HEK293 (cell line): ENCODE results near the gene CACNA1B.

Experiments
- CTCF ChIA-PET: fragments of 350-600 bp; formaldehyde crosslinking; extraction: SDS; loops from one replicate; lab custom pipeline; 2021; ENCODE audit warnings: antibody characterized with exemption; lab: Yijun Ruan, JAX
- POLR2A ChIA-PET: fragments of 300-600 bp; formaldehyde crosslinking; extraction: SDS; loops from one replicate; lab custom pipeline; 2020; ENCODE audit warnings: antibody characterized with exemption, inconsistent platforms; lab: Yijun Ruan, JAX
- H3K27ac ChIP-seq: fragments of 200-500 bp; sonication (Bioruptor generic); 2 replicates; pipeline ENCODE4 v1.5.1; 2014; ENCODE audit warnings: low read depth, low read length, control low read depth, inconsistent platforms; ENCODE audit errors: extremely low read depth
- H3K36me3 ChIP-seq, 2 experiments: fragments of 200-500 bp in 1 of 2; sonication (Bioruptor generic) in 1 of 2; 1 replicate in 1 of 2; 2 replicates in 1 of 2; pipeline ENCODE4 v1.5.1; 2014 to 2017; ENCODE audit warnings: inconsistent platforms in 2 of 2, low read length in 2 of 2; ENCODE audit not compliant: control insufficient read depth in 2 of 2, insufficient read depth in 1 of 2
- H3K4me1 ChIP-seq: fragments of 200-500 bp; sonication (Bioruptor generic); 2 replicates; pipeline ENCODE4 v1.5.1; 2014; ENCODE audit warnings: mild to moderate bottlenecking, low read length, inconsistent platforms; ENCODE audit not compliant: control insufficient read depth, insufficient read depth
- H3K4me3 ChIP-seq: 2 replicates; pipeline ENCODE4 v1.5.1; 2011; ENCODE audit warnings: low read depth, mild to moderate bottlenecking, control low read depth, low read length, moderate library complexity
- H3K9me3 ChIP-seq: fragments of 200-500 bp; sonication (Bioruptor generic); 2 replicates; pipeline ENCODE4 v1.5.1; 2014; ENCODE audit warnings: low read depth, low read length, inconsistent platforms; ENCODE audit not compliant: control insufficient read depth, insufficient read depth
- BCL11A ChIP-seq: fragments of 450-650 bp; formaldehyde crosslinking; IDR thresholded peaks from 2 replicates; pipeline ENCODE4 v1.5.1; 2016; ENCODE audit warnings: low read depth, missing biosample characterization, missing genetic modification characterization
- EGR2 ChIP-seq: fragments of 450-650 bp; formaldehyde crosslinking; IDR thresholded peaks from 2 replicates; pipeline ENCODE4 v1.5.1; 2016; ENCODE audit warnings: low read depth, missing biosample characterization, missing genetic modification characterization
- HOXA7 ChIP-seq: sonication (generic); formaldehyde crosslinking; IDR thresholded peaks from 2 replicates; pipeline ENCODE4 v1.8.1; 2022; ENCODE audit warnings: missing genetic modification reagents, borderline replicate concordance
- KLF7 ChIP-seq: fragments of 450-650 bp; formaldehyde crosslinking; IDR thresholded peaks from 2 replicates; pipeline ENCODE4 v1.5.1; 2016; ENCODE audit warnings: missing biosample characterization, missing genetic modification characterization, borderline replicate concordance
- MZF1 ChIP-seq: fragments of 450-650 bp; formaldehyde crosslinking; IDR thresholded peaks from 2 replicates; pipeline ENCODE4 v1.5.1; 2017; ENCODE audit warnings: missing biosample characterization, missing genetic modification characterization, borderline replicate concordance
- OSR2 ChIP-seq: fragments of 450-650 bp; formaldehyde crosslinking; IDR thresholded peaks from 2 replicates; pipeline ENCODE4 v1.5.1; 2016; ENCODE audit warnings: missing biosample characterization, missing genetic modification characterization
- PRDM1 ChIP-seq: fragments of 450-650 bp; formaldehyde crosslinking; IDR thresholded peaks from 2 replicates; pipeline ENCODE4; 2016; ENCODE audit warnings: missing biosample characterization, missing genetic modification characterization
- SALL2 ChIP-seq: fragments of 450-650 bp; formaldehyde crosslinking; IDR thresholded peaks from 2 replicates; pipeline ENCODE4 v1.5.0; 2017; ENCODE audit warnings: missing biosample characterization, mild to moderate bottlenecking, missing genetic modification characterization, borderline replicate concordance
- SP2 ChIP-seq: fragments of 450-650 bp; formaldehyde crosslinking; IDR thresholded peaks from 2 replicates; pipeline ENCODE4 v1.5.1; 2016; ENCODE audit warnings: missing biosample characterization, missing genetic modification characterization
- ZFHX2 ChIP-seq: fragments of 450-650 bp; formaldehyde crosslinking; conservative IDR thresholded peaks from 2 replicates; pipeline ENCODE4 v1.5.1; 2016; ENCODE audit warnings: missing biosample characterization, missing genetic modification characterization
- ZNF114 ChIP-seq: fragments of 450-650 bp; formaldehyde crosslinking; IDR thresholded peaks from 2 replicates; pipeline ENCODE4 v1.5.0; 2017; ENCODE audit warnings: missing biosample characterization, missing genetic modification characterization
- ZNF175 ChIP-seq: fragments of 450-650 bp; formaldehyde crosslinking; IDR thresholded peaks from 2 replicates; pipeline ENCODE4 v1.5.1; 2016; ENCODE audit warnings: missing biosample characterization, missing genetic modification characterization
- ZNF202 ChIP-seq: fragments of 450-650 bp; formaldehyde crosslinking; IDR thresholded peaks from 2 replicates; pipeline ENCODE4 v1.5.1; 2016; ENCODE audit warnings: missing biosample characterization, missing genetic modification characterization, borderline replicate concordance
- ZNF274 ChIP-seq, 2 experiments: fragments of 200-500 bp in 1 of 2; fragments of 450-650 bp in 1 of 2; sonication (Bioruptor generic) in 1 of 2; formaldehyde crosslinking in 1 of 2; IDR thresholded peaks; 2 replicates each; pipeline versions ENCODE4 v1.5.1 to v1.6.1; 2014 to 2016; ENCODE audit warnings: borderline replicate concordance in 1 of 2, inconsistent platforms in 1 of 2, low read length in 1 of 2, missing biosample characterization in 1 of 2, missing genetic modification characterization in 1 of 2
- ZNF37A ChIP-seq: fragments of 450-650 bp; IDR thresholded peaks from 2 replicates; pipeline ENCODE4 v1.5.1; 2018; ENCODE audit warnings: missing biosample characterization, missing genetic modification characterization
- ZNF394 ChIP-seq: fragments of 450-650 bp; formaldehyde crosslinking; IDR thresholded peaks from 2 replicates; pipeline ENCODE4 v1.5.1; 2016; ENCODE audit warnings: missing biosample characterization, missing genetic modification characterization, mild to moderate bottlenecking, moderate library complexity, borderline replicate concordance
- ZNF416 ChIP-seq: fragments of 450-650 bp; formaldehyde crosslinking; IDR thresholded peaks from 2 replicates; pipeline ENCODE4 v1.5.1; 2016; ENCODE audit warnings: missing biosample characterization, missing genetic modification characterization
- ZNF473 ChIP-seq: fragments of 450-650 bp; formaldehyde crosslinking; IDR thresholded peaks from 2 replicates; pipeline ENCODE4 v1.5.1; 2017; ENCODE audit warnings: missing biosample characterization, missing genetic modification characterization
- ZNF529 ChIP-seq: fragments of 450-650 bp; formaldehyde crosslinking; IDR thresholded peaks from 2 replicates; pipeline ENCODE4 v1.5.1; 2017; ENCODE audit warnings: missing genetic modification characterization, missing biosample characterization; ENCODE audit not compliant: insufficient replicate concordance
- ZNF585B ChIP-seq: fragments of 450-650 bp; formaldehyde crosslinking; IDR thresholded peaks from 2 replicates; pipeline ENCODE4 v1.5.1; 2016; ENCODE audit warnings: missing biosample characterization, missing genetic modification characterization
- ZNF629 ChIP-seq: fragments of 450-650 bp; formaldehyde crosslinking; IDR thresholded peaks from 2 replicates; pipeline ENCODE4 v1.5.1; 2017; ENCODE audit warnings: missing biosample characterization, missing genetic modification characterization
- ZNF664 ChIP-seq: fragments of 450-650 bp; formaldehyde crosslinking; IDR thresholded peaks from 2 replicates; pipeline ENCODE4 v1.5.1; 2016; ENCODE audit warnings: missing biosample characterization, missing genetic modification characterization
- ZNF701 ChIP-seq: fragments of 450-650 bp; formaldehyde crosslinking; IDR thresholded peaks from 2 replicates; pipeline ENCODE4 v1.5.1; 2016; ENCODE audit warnings: missing biosample characterization, missing genetic modification characterization
- ZNF76 ChIP-seq: fragments of 450-650 bp; formaldehyde crosslinking; IDR thresholded peaks from 2 replicates; pipeline ENCODE4; 2016; ENCODE audit warnings: low read depth, missing biosample characterization, missing genetic modification characterization, borderline replicate concordance
- ZNF785 ChIP-seq: fragments of 450-650 bp; formaldehyde crosslinking; IDR thresholded peaks from 2 replicates; pipeline ENCODE4 v1.5.1; 2016; ENCODE audit warnings: missing biosample characterization, missing genetic modification characterization
- ZSCAN16 ChIP-seq: fragments of 450-650 bp; formaldehyde crosslinking; IDR thresholded peaks from 2 replicates; pipeline ENCODE4 v1.5.1; 2016; ENCODE audit warnings: missing biosample characterization, missing genetic modification characterization
- TF ChIP-seq, protein P1 (sequence below): fragments of 450-650 bp; formaldehyde crosslinking; IDR thresholded peaks from 2 replicates; pipeline ENCODE4 v1.5.1; 2016; ENCODE audit warnings: missing biosample characterization, missing genetic modification characterization
- TF ChIP-seq, protein P2 (sequence below): fragments of 450-650 bp; formaldehyde crosslinking; optimal IDR thresholded peaks from 2 replicates; pipeline ENCODE3; 2016; ENCODE audit warnings: missing biosample characterization, mild to moderate bottlenecking, missing genetic modification characterization
- TF ChIP-seq, protein P3 (sequence below): fragments of 450-650 bp; IDR thresholded peaks from 2 replicates; pipeline ENCODE4 v1.5.1; 2018; ENCODE audit warnings: missing biosample characterization, mild to moderate bottlenecking, missing genetic modification characterization

CACNA1B gene

DNA sequence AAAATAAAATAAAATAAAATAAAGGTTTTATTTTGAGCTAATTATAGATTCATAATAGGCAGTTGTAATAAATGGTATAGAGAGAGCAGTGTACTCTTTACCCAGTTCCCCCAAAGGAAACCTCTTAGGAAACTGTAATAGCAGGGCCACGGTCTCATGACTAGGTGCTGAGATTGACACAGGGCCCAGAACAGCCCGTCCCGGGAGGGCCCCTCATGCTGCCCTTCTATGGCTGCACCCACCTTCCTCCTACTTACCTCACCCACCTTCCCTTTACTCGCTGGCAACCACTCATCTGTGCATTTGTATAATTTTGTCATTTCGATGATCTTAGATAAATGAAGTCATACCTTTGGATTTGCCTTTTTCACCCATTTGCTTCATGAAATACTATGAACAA is 16.1 kb downstream of the CACNA1B start:
- CTCF ChIA-PET: no interaction called here
- Histone ChIP-seq H3K9me3 (no peaks in the 10 kb centered on the region), H3K36me3 (no peaks in the 10 kb centered on the region), H3K4me3 (no peak overlapping the region), H3K4me1 (no peaks in the 10 kb centered on the region)
- TF ChIP-seq ZNF416 (tag by site-specific recombination) (no peak), EGR2 (tag by site-specific recombination) (peak; percentile 38; the same call in 1 of the 2 replicates), ZFHX2 (tag by site-specific recombination) (peak; percentile 51)
- TF ChIP-seq, all 188 proteins: peak for 2
- H3K27ac ChIP-seq: no peak overlapping the region
- POLR2A ChIA-PET: interaction anchor here (0.6 kb wide), 1 partner anchor 193 kb away, joined by 3 read pairs; no protein-coding TSS in a partner anchor

DNA sequence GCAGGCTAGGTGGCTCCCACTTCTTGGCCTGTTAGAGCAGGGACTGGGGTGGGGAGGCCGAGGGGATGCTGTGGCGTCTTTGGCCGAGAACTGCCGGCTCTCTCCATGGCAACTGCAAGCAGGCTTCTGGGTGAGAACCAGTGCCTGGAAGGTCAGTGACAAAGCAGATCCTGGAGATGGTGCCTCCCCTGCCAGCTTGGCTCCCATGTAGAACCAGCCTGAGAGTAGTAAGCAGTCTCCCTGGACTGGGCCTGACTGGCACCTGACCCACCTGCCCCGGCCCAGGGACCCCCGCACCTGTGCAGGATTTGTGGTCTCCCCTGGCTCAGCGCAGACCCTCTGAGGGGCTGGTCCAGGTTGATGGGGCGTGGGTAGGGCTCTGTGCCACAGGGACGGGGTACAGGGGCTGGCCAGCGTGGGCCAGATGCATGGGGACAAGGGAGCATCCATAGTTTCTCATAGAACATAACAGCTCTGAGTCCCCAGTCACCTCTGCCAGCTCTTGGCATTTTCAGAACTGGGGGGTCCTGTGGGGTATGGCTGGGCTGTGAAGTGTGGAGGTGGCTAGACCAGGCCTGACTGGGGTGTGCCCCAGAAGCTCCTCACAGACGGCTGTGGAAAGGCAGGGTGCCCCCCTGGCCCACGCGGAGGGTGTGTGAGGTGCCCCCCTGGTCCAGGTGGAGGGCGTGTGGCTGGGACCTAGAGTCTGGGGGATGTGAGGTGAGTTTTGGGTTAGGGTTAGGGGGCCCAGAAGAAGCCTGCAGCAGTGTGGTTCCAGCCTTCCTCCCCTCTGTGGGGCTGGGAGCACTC is 22.2 kb downstream of the CACNA1B start:
- CTCF ChIA-PET: no interaction called here
- POLR2A ChIA-PET: no interaction called here

DNA sequence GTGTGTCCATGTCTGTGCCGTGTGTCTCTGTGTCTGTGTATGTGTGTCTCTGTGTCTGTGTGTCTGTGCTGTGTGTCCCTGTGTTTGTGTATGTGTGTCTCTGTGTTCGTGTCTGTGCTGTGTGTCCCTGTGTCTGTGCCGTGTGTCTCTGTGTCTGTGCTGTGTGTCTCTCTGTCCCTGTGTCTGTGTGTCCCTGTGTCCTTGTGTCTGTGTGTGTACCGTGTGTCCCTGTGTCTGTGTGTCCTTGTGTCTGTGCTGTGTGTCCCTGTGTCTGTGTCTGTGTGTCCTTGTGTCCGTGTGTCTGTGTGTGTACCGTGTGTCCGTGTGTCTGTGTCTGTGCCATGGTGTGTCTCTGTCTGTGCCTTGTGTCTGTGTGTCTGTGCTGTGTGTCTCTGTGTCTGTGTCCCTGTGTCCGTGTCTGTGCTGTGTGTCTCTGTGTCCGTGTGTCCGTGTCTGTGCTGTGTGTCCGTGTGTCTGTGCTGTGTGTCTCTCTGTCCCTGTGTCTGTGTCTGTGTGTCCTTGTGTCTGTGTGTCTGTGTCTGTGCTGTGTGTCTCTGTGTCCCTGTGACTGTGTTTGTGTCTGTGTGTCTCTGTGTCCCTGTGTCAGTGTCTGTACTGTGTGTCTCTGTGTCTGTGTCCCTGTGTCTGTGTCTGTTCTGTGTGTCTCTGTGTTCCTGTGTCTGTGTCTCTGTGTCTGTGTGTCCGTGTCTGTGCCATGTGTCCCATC is 23.2 kb downstream of the CACNA1B start:
- no peaks in the 10 kb centered on the region for H3K9me3 ChIP-seq
- H3K4me1 ChIP-seq: no peaks in the 10 kb centered on the region
- ChIA-PET CTCF (interaction anchor here (0.9 kb wide), 1 partner anchor 60 kb away, joined by 3 read pairs; no protein-coding TSS in a partner anchor), POLR2A (no interaction called here)
- H3K4me3 ChIP-seq: no peak overlapping the region
- H3K36me3 ChIP-seq: no peaks in the 10 kb centered on the region
- H3K27ac ChIP-seq: no peak overlapping the region
- no peak for TF ChIP-seq ZNF37A
- no peak for TF ChIP-seq ZNF76 (tag by site-specific recombination)
- TF ChIP-seq, protein P1, sequence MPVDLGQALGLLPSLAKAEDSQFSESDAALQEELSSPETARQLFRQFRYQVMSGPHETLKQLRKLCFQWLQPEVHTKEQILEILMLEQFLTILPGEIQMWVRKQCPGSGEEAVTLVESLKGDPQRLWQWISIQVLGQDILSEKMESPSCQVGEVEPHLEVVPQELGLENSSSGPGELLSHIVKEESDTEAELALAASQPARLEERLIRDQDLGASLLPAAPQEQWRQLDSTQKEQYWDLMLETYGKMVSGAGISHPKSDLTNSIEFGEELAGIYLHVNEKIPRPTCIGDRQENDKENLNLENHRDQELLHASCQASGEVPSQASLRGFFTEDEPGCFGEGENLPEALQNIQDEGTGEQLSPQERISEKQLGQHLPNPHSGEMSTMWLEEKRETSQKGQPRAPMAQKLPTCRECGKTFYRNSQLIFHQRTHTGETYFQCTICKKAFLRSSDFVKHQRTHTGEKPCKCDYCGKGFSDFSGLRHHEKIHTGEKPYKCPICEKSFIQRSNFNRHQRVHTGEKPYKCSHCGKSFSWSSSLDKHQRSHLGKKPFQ (tag by site-specific recombination): no peak
- TF ChIP-seq KLF7 (tag by site-specific recombination): no peak
- TF ChIP-seq ZNF629 (tag by site-specific recombination): no peak
- TF ChIP-seq, protein P2, sequence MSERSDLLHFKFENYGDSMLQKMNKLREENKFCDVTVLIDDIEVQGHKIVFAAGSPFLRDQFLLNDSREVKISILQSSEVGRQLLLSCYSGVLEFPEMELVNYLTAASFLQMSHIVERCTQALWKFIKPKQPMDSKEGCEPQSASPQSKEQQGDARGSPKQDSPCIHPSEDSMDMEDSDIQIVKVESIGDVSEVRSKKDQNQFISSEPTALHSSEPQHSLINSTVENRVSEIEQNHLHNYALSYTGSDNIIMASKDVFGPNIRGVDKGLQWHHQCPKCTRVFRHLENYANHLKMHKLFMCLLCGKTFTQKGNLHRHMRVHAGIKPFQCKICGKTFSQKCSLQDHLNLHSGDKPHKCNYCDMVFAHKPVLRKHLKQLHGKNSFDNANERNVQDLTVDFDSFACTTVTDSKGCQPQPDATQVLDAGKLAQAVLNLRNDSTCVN (tag by site-specific recombination): peak; percentile 16
- TF ChIP-seq SALL2 (tag by site-specific recombination): peak; percentile 78; the same call in 1 of the 2 replicates
- no peak for TF ChIP-seq ZNF664 (tag by site-specific recombination)
- no peak; the same call in 1 of the 2 replicates for TF ChIP-seq ZNF473
- TF ChIP-seq ZNF585B (tag by site-specific recombination): no peak
- no peak for TF ChIP-seq BCL11A (tag by site-specific recombination)
- TF ChIP-seq ZNF114: peak; percentile 76; the same call in 1 of the 2 replicates

More for the DNA sequence above, 22.2 kb downstream of the CACNA1B start:
- H3K9me3 ChIP-seq: no peaks in the 10 kb centered on the region
- H3K36me3 ChIP-seq: no peaks in the 10 kb centered on the region
- no peak overlapping the region for H3K27ac ChIP-seq
- no peaks in the 10 kb centered on the region for H3K4me1 ChIP-seq
- TF ChIP-seq ZNF701 (tag by site-specific recombination) (no peak), MZF1 (no peak), HOXA7 (CRISPR knock-in tag) (no peak), PRDM1 (tag by site-specific recombination) (no peak), ZSCAN16 (tag by site-specific recombination) (no peak), OSR2 (tag by site-specific recombination) (no peak), ZNF274 (IDR thresholded peaks at IDR 0.05; ENCODE audit: low read length) (no peak), ZNF274 (tag by site-specific recombination; IDR thresholded peaks at IDR 0.05; ENCODE audit: borderline replicate concordance) (no peak), ZNF785 (tag by site-specific recombination) (no peak), ZNF394 (tag by site-specific recombination) (no peak), ZNF202 (tag by site-specific recombination) (no peak), SP2 (tag by site-specific recombination) (no peak), ZNF529 (no peak), ZNF175 (tag by site-specific recombination) (no peak), ZNF76 (tag by site-specific recombination) (no peak), SALL2 (tag by site-specific recombination) (no peak)
- TF ChIP-seq, protein P3, sequence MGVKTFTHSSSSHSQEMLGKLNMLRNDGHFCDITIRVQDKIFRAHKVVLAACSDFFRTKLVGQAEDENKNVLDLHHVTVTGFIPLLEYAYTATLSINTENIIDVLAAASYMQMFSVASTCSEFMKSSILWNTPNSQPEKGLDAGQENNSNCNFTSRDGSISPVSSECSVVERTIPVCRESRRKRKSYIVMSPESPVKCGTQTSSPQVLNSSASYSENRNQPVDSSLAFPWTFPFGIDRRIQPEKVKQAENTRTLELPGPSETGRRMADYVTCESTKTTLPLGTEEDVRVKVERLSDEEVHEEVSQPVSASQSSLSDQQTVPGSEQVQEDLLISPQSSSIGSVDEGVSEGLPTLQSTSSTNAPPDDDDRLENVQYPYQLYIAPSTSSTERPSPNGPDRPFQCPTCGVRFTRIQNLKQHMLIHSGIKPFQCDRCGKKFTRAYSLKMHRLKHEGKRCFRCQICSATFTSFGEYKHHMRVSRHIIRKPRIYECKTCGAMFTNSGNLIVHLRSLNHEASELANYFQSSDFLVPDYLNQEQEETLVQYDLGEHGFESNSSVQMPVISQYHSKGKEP (tag by site-specific recombination): no peak
- TF ChIP-seq, all 188 proteins: peak for 0
- no peak overlapping the region for H3K4me3 ChIP-seq
